Measurements from ENCODE around the gene CFAP70. TPM values are rescaled to one million over a fixed set of nuclear protein-coding genes. Genes with fewer than 3 reads are reported as not detected.

CFAP70 gene
- total RNA-seq, 4 donors from 2014 or later: 9.9 to 12.5 (median 11.7) TPM

- Histone ChIP-seq H3K4me1 (no peaks in the 10 kb centered on the region), H3K4me3 (replicated peaks in 1 of 3) (no peak overlapping the region), H3K27me3 (no peaks in the 10 kb centered on the region), H3K27ac (no peak overlapping the region), H3K9me3 (no peaks in the 10 kb centered on the region), H3K36me3 (peaks cover 3 to 9% of the 10 kb centered on the region in 2 donors)
- TF ChIP-seq CTCF (IDR thresholded peaks at IDR 0.05): no peak
- 93 to 97% methylated on average over 3 of the region's 3 CpGs for WGBS, 2 donors
- no peak for DNase-seq
- intact Hi-C loops (cut with DNase I): no loop called here
Measured at GRCh38 chr10:73228247-73228646, 130.4 kb downstream of the CFAP70 start.

- no peak overlapping the region for H3K27ac ChIP-seq
- no peaks in the 10 kb centered on the region for H3K4me1 ChIP-seq
- H3K4me3 ChIP-seq (replicated peaks in 1 of 3): no peak overlapping the region
- TF ChIP-seq CTCF (IDR thresholded peaks at IDR 0.05): no peak
- TF ChIP-seq POLR2A (IDR thresholded peaks at IDR 0.05): no peak
- DNase-seq: no peak
- no peaks in the 10 kb centered on the region for H3K9me3 ChIP-seq
- H3K27me3 ChIP-seq: no peaks in the 10 kb centered on the region
- H3K36me3 ChIP-seq: peaks cover 0 to 9% of the 10 kb centered on the region in 2 donors
- intact Hi-C loops (cut with DNase I): no loop called here
Measured at GRCh38 chr10:73226663-73227062, 132.0 kb downstream of the CFAP70 start.

DNA sequence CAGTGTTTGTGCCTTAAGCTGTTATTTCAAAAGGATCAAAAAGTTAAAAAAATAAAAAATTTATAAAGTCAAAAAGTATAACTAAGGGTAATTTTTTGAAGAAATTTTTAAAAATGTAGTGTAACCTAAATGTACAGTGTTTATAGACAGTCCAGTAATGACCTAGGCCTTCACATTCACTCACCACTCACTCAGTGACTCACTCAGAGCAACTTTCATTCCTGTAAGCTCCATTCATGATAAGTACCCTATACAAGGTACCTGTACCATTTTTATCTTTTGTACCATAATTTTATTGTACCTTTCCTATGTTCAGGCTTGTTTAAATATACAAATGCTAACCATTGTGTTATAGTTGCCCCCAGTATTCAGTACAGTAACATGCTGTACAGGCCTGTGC lies 133.1 kb downstream of the CFAP70 start:
- TF ChIP-seq CTCF (IDR thresholded peaks at IDR 0.05) (no peak), POLR2A (IDR thresholded peaks at IDR 0.05) (no peak)
- no peak for DNase-seq
- H3K36me3 ChIP-seq: peaks cover 0 to 9% of the 10 kb centered on the region in 2 donors
- H3K4me3 ChIP-seq (replicated peaks in 1 of 3): no peak overlapping the region
- intact Hi-C loops (cut with DNase I): no loop called here
- no peaks in the 10 kb centered on the region for H3K27me3 ChIP-seq
- no peak overlapping the region for H3K27ac ChIP-seq
- no peaks in the 10 kb centered on the region for H3K4me1 ChIP-seq
- no peaks in the 10 kb centered on the region for H3K9me3 ChIP-seq

- no peaks in the 10 kb centered on the region for H3K9me3 ChIP-seq
- H3K36me3 ChIP-seq: peaks cover 10 to 11% of the 10 kb centered on the region in 2 donors
- H3K27me3 ChIP-seq: no peaks in the 10 kb centered on the region
- H3K4me3 ChIP-seq (replicated peaks in 1 of 3): no peak overlapping the region
- 95 to 97% methylated on average over 1 of the region's 1 CpG for WGBS, 2 donors
- TF ChIP-seq CTCF (IDR thresholded peaks at IDR 0.05) (no peak), POLR2A (IDR thresholded peaks at IDR 0.05) (no peak)
- no peak for DNase-seq
- no peak overlapping the region for H3K27ac ChIP-seq
- intact Hi-C loops (cut with DNase I): no loop called here
- H3K4me1 ChIP-seq: no peaks in the 10 kb centered on the region
Measured at GRCh38 chr10:73220989-73221388, 137.7 kb downstream of the CFAP70 start.

DNA sequence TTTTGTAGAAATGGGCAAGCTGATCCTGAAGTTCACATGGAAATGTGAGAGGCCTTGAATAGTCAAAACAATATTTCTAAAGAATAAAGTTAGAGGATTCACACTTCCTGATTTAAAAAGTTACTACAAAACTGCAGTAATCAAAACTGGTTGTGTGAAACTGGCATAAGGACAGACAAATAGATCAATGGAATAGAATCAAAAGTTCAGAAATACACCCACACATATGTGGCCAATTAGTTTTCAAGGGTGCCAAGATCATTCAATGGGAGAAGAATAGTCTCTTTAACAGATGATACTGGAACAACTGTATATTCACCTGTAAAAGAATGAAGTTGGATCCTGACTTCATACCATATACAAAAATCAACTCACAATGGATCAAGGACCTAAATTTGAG lies 139.3 kb downstream of the CFAP70 start:
- H3K27ac ChIP-seq: no peak overlapping the region
- no peak for TF ChIP-seq POLR2A (IDR thresholded peaks at IDR 0.05)
- no peak for TF ChIP-seq CTCF (IDR thresholded peaks at IDR 0.05)
- H3K27me3 ChIP-seq: no peaks in the 10 kb centered on the region
- no peaks in the 10 kb centered on the region for H3K9me3 ChIP-seq
- H3K4me3 ChIP-seq (replicated peaks in 1 of 3): no peak overlapping the region
- H3K4me1 ChIP-seq: no peaks in the 10 kb centered on the region
- intact Hi-C loops (cut with DNase I): no loop called here
- no peak for DNase-seq
- H3K36me3 ChIP-seq: peaks cover 10 to 11% of the 10 kb centered on the region in 2 donors

Data from thyroid gland (tissue), 4 donors.